ENCODE results near the gene TEKT5. TPM values are rescaled to one million over a fixed set of nuclear protein-coding genes. Genes with fewer than 3 reads are reported as not detected.

Gene TEKT5
- total RNA-seq, 1 donor from 2014 or later, result not detected

Small RNA genes lying within 50 kb of the gene (small RNA-seq; reads per million reads assigned to genes)
- gene MTND4LP24 (ENCODE audit: low replicate concordance), result not detected
- not detected for gene MTND6P33 (ENCODE audit: low replicate concordance)

Other genes with a start within 250 kb of the TEKT5 start
- gene EMP2, start 114.3 kb downstream of the TEKT5 start, total RNA-seq, result 3.0 TPM
- gene NUBP1, start 48.9 kb upstream of the TEKT5 start, total RNA-seq, result 10.6 TPM
- gene TVP23A, start 123.9 kb upstream of the TEKT5 start, total RNA-seq, result 11.3 TPM
- 0.25 TPM for gene CIITA, start 182.3 kb upstream of the TEKT5 start, total RNA-seq
- 3.7 TPM for gene DEXI, start 247.5 kb upstream of the TEKT5 start, total RNA-seq
- 19.9 TPM for gene CLEC16A, start 249.6 kb upstream of the TEKT5 start, total RNA-seq